ENCODE results near the gene NBR1.
"Not testable (repeated sequence)": the region's sequence is repeated elsewhere in the genome, so short reads cannot be mapped to it uniquely, and the experiment has no call there.

The NBR1 gene

GRCh38 chr17:43153197-43153835, 17.7 kb upstream of the NBR1 start:
- not testable (repeated sequence) for H3K4me1 ChIP-seq (ENCODE audit: control insufficient read depth in 5 of 5, insufficient read depth in 5 of 5, low read length in 5 of 5); H3K36me3 ChIP-seq (ENCODE audit: control insufficient read depth in 5 of 5, insufficient read depth in 5 of 5, low read length in 5 of 5); H3K4me3 ChIP-seq (ENCODE audit: low read depth in 1 of 5, low read length in 5 of 5); H3K27ac ChIP-seq (ENCODE audit: low read depth, low read length); H3K27me3 ChIP-seq (ENCODE audit: control insufficient read depth in 5 of 5, insufficient read depth in 4 of 5, low read length in 5 of 5); H3K9me3 ChIP-seq (ENCODE audit: control insufficient read depth in 5 of 5, low read length in 5 of 5); H3K9ac ChIP-seq (ENCODE audit: low read length in 5 of 5)

GRCh38 chr17:43155666-43156065, 15.3 kb upstream of the NBR1 start:
- no peaks in the 10 kb centered on the region for H3K27me3 ChIP-seq (ENCODE audit: control insufficient read depth in 5 of 5, insufficient read depth in 4 of 5, low read length in 5 of 5)
- peaks cover 0 to 6% (median 5%) of the 10 kb centered on the region in 5 donors for H3K36me3 ChIP-seq (ENCODE audit: control insufficient read depth in 5 of 5, insufficient read depth in 5 of 5, low read length in 5 of 5)
- no peak overlapping the region for H3K4me3 ChIP-seq (ENCODE audit: low read depth in 1 of 5, low read length in 5 of 5)
- no peak overlapping the region for H3K9ac ChIP-seq (ENCODE audit: low read length in 5 of 5)
- no peaks in the 10 kb centered on the region for H3K4me1 ChIP-seq (ENCODE audit: control insufficient read depth in 5 of 5, insufficient read depth in 5 of 5, low read length in 5 of 5)
- H3K27ac ChIP-seq (ENCODE audit: low read depth, low read length), result no peak overlapping the region
- no peaks in the 10 kb centered on the region for H3K9me3 ChIP-seq (ENCODE audit: control insufficient read depth in 5 of 5, low read length in 5 of 5)

- not testable (repeated sequence) for H3K9ac ChIP-seq (ENCODE audit: low read length in 5 of 5); H3K4me1 ChIP-seq (ENCODE audit: control insufficient read depth in 5 of 5, insufficient read depth in 5 of 5, low read length in 5 of 5); H3K27me3 ChIP-seq (ENCODE audit: control insufficient read depth in 5 of 5, insufficient read depth in 4 of 5, low read length in 5 of 5); H3K9me3 ChIP-seq (ENCODE audit: control insufficient read depth in 5 of 5, low read length in 5 of 5); H3K4me3 ChIP-seq (ENCODE audit: low read depth in 1 of 5, low read length in 5 of 5); H3K27ac ChIP-seq (ENCODE audit: low read depth, low read length); H3K36me3 ChIP-seq (ENCODE audit: control insufficient read depth in 5 of 5, insufficient read depth in 5 of 5, low read length in 5 of 5)
These were observed 11.8 kb upstream of the NBR1 start for GRCh38 chr17:43159232-43159631.

- not testable (repeated sequence) for H3K9ac ChIP-seq (ENCODE audit: low read length in 5 of 5); H3K4me1 ChIP-seq (ENCODE audit: control insufficient read depth in 5 of 5, insufficient read depth in 5 of 5, low read length in 5 of 5); H3K9me3 ChIP-seq (ENCODE audit: control insufficient read depth in 5 of 5, low read length in 5 of 5); H3K27ac ChIP-seq (ENCODE audit: low read depth, low read length); H3K27me3 ChIP-seq (ENCODE audit: control insufficient read depth in 5 of 5, insufficient read depth in 4 of 5, low read length in 5 of 5); H3K36me3 ChIP-seq (ENCODE audit: control insufficient read depth in 5 of 5, insufficient read depth in 5 of 5, low read length in 5 of 5); H3K4me3 ChIP-seq (ENCODE audit: low read depth in 1 of 5, low read length in 5 of 5)
These were observed 11.1 kb upstream of the NBR1 start for GRCh38 chr17:43159957-43160356.

GRCh38 chr17:43165971-43166370, 5.0 kb upstream of the NBR1 start:
- not testable (repeated sequence) for H3K4me3 ChIP-seq (ENCODE audit: low read depth in 1 of 5, low read length in 5 of 5); H3K27me3 ChIP-seq (ENCODE audit: control insufficient read depth in 5 of 5, insufficient read depth in 4 of 5, low read length in 5 of 5); H3K9me3 ChIP-seq (ENCODE audit: control insufficient read depth in 5 of 5, low read length in 5 of 5); H3K27ac ChIP-seq (ENCODE audit: low read depth, low read length); H3K9ac ChIP-seq (ENCODE audit: low read length in 5 of 5); H3K36me3 ChIP-seq (ENCODE audit: control insufficient read depth in 5 of 5, insufficient read depth in 5 of 5, low read length in 5 of 5)
- peaks cover 6 to 21% (median 17%) of the 10 kb centered on the region in 5 donors for H3K4me1 ChIP-seq (ENCODE audit: control insufficient read depth in 5 of 5, insufficient read depth in 5 of 5, low read length in 5 of 5)

- Histone ChIP-seq H3K9ac (ENCODE audit: low read length in 5 of 5) (peak overlapping the region; percentile 63 to 95 (median 79)), H3K4me1 (ENCODE audit: control insufficient read depth in 5 of 5, insufficient read depth in 5 of 5, low read length in 5 of 5) (peaks cover 6 to 47% (median 41%) of the 10 kb centered on the region in 5 donors), H3K27me3 (ENCODE audit: control insufficient read depth in 5 of 5, insufficient read depth in 4 of 5, low read length in 5 of 5) (peaks cover 0 to 2% (median 0%) of the 10 kb centered on the region in 5 donors), H3K27ac (ENCODE audit: low read depth, low read length) (peak overlapping the region; percentile 96), H3K36me3 (ENCODE audit: control insufficient read depth in 5 of 5, insufficient read depth in 5 of 5, low read length in 5 of 5) (no peaks in the 10 kb centered on the region), H3K4me3 (ENCODE audit: low read depth in 1 of 5, low read length in 5 of 5) (peak overlapping the region; percentile 80 to 95 (median 87)), H3K9me3 (ENCODE audit: control insufficient read depth in 5 of 5, low read length in 5 of 5) (no peaks in the 10 kb centered on the region)
These were observed 1.4 kb upstream of the NBR1 start for GRCh38 chr17:43169561-43170139.

GRCh38 chr17:43170140-43170765, 761 bp upstream of the NBR1 start:
- peak overlapping the region; percentile 75 to 95 (median 86) for H3K9ac ChIP-seq (ENCODE audit: low read length in 5 of 5)
- H3K36me3 ChIP-seq (ENCODE audit: control insufficient read depth in 5 of 5, insufficient read depth in 5 of 5, low read length in 5 of 5), result no peaks in the 10 kb centered on the region
- H3K27me3 ChIP-seq (ENCODE audit: control insufficient read depth in 5 of 5, insufficient read depth in 4 of 5, low read length in 5 of 5), result peaks cover 0 to 2% (median 0%) of the 10 kb centered on the region in 5 donors
- H3K27ac ChIP-seq (ENCODE audit: low read depth, low read length), result peak overlapping the region; percentile 96
- H3K9me3 ChIP-seq (ENCODE audit: control insufficient read depth in 5 of 5, low read length in 5 of 5), result no peaks in the 10 kb centered on the region
- H3K4me3 ChIP-seq (ENCODE audit: low read depth in 1 of 5, low read length in 5 of 5), result peak overlapping the region; percentile 80 to 95 (median 87)
- peaks cover 6 to 50% (median 43%) of the 10 kb centered on the region in 5 donors for H3K4me1 ChIP-seq (ENCODE audit: control insufficient read depth in 5 of 5, insufficient read depth in 5 of 5, low read length in 5 of 5)

GRCh38 chr17:43171586-43172487, 823 bp downstream of the NBR1 start:
- peak overlapping the region; percentile 65 to 95 (median 89) for H3K9ac ChIP-seq (ENCODE audit: low read length in 5 of 5)
- peaks cover 0 to 2% (median 0%) of the 10 kb centered on the region in 5 donors for H3K27me3 ChIP-seq (ENCODE audit: control insufficient read depth in 5 of 5, insufficient read depth in 4 of 5, low read length in 5 of 5)
- H3K4me1 ChIP-seq (ENCODE audit: control insufficient read depth in 5 of 5, insufficient read depth in 5 of 5, low read length in 5 of 5), result peaks cover 10 to 66% (median 55%) of the 10 kb centered on the region in 5 donors
- no peaks in the 10 kb centered on the region for H3K9me3 ChIP-seq (ENCODE audit: control insufficient read depth in 5 of 5, low read length in 5 of 5)
- H3K27ac ChIP-seq (ENCODE audit: low read depth, low read length), result peak overlapping the region; percentile 96
- H3K4me3 ChIP-seq (ENCODE audit: low read depth in 1 of 5, low read length in 5 of 5), result peak overlapping the region; percentile 80 to 95 (median 87)
- peaks cover 3 to 12% (median 11%) of the 10 kb centered on the region in 5 donors for H3K36me3 ChIP-seq (ENCODE audit: control insufficient read depth in 5 of 5, insufficient read depth in 5 of 5, low read length in 5 of 5)

GRCh38 chr17:43175213-43176118, 4.5 kb downstream of the NBR1 start:
- H3K27ac ChIP-seq (ENCODE audit: low read depth, low read length), result no peak overlapping the region
- H3K4me3 ChIP-seq (ENCODE audit: low read depth in 1 of 5, low read length in 5 of 5), result no peak overlapping the region
- H3K9ac ChIP-seq (ENCODE audit: low read length in 5 of 5), result peak overlapping the region in 3 of 5 donors; percentile 8 to 25 (median 22)
- no peaks in the 10 kb centered on the region for H3K9me3 ChIP-seq (ENCODE audit: control insufficient read depth in 5 of 5, low read length in 5 of 5)
- peaks cover 26 to 46% (median 34%) of the 10 kb centered on the region in 5 donors for H3K36me3 ChIP-seq (ENCODE audit: control insufficient read depth in 5 of 5, insufficient read depth in 5 of 5, low read length in 5 of 5)
- H3K4me1 ChIP-seq (ENCODE audit: control insufficient read depth in 5 of 5, insufficient read depth in 5 of 5, low read length in 5 of 5), result peaks cover 5 to 50% (median 38%) of the 10 kb centered on the region in 5 donors
- no peaks in the 10 kb centered on the region for H3K27me3 ChIP-seq (ENCODE audit: control insufficient read depth in 5 of 5, insufficient read depth in 4 of 5, low read length in 5 of 5)
